Neural cell (in vitro differentiated cells): ENCODE data around the gene GRIK2.

ENCODE experiments used
- CTCF ChIP-seq: fragments of 450-650 bp; IDR thresholded peaks from 2 replicates; pipeline ENCODE4 v1.5.1; 2014; ENCODE audit warnings: antibody characterized with exemption, mild to moderate bottlenecking, moderate library complexity; ENCODE audit not compliant: poor library complexity, severe bottlenecking
- EP300 ChIP-seq: fragments of 450-650 bp; conservative IDR thresholded peaks from 2 replicates; pipeline ENCODE4 v1.6.1; 2014; ENCODE audit warnings: antibody characterized with exemption, mild to moderate bottlenecking, moderate library complexity; ENCODE audit not compliant: poor library complexity, severe bottlenecking
- EZH2 ChIP-seq: fragments of 200-600, 300-800 bp; shearing (Covaris generic), sonication (generic); IDR thresholded peaks from 2 replicates; pipeline ENCODE4 v1.6.1; 2014; ENCODE audit warnings: antibody characterized with exemption, low read length, borderline replicate concordance, mild to moderate bottlenecking; ENCODE audit not compliant: insufficient read depth, poor library complexity, severe bottlenecking
- MXI1 ChIP-seq: fragments of 450-650 bp; conservative IDR thresholded peaks from 2 replicates; pipeline ENCODE4 v1.6.1; 2014; ENCODE audit warnings: antibody characterized with exemption, mild to moderate bottlenecking; ENCODE audit not compliant: poor library complexity, severe bottlenecking
- POLR2AphosphoS5 ChIP-seq: IDR thresholded peaks from 2 replicates; pipeline ENCODE4 v1.6.1; 2012
- RAD21 ChIP-seq: fragments of 450-650 bp; conservative IDR thresholded peaks from 2 replicates; pipeline ENCODE4 v1.6.1; 2014; ENCODE audit warnings: antibody characterized with exemption, mild to moderate bottlenecking, moderate library complexity
- REST ChIP-seq: IDR thresholded peaks from 2 replicates; pipeline ENCODE4 v1.6.1; 2012; ENCODE audit warnings: borderline replicate concordance
- SMC3 ChIP-seq: fragments of 450-650 bp; conservative IDR thresholded peaks from 2 replicates; pipeline ENCODE4 v1.6.1; 2014; ENCODE audit warnings: antibody characterized with exemption, mild to moderate bottlenecking, moderate library complexity; ENCODE audit not compliant: poor library complexity
- TAF1 ChIP-seq: IDR thresholded peaks from 2 replicates; pipeline ENCODE4 v1.6.1; 2012; ENCODE audit warnings: low read depth

- TF ChIP-seq CTCF (no peak), POLR2AphosphoS5 (no peak), EP300 (no peak), EZH2 (no peak), RAD21 (no peak), MXI1 (no peak), TAF1 (no peak), SMC3 (no peak), REST (no peak)
Observed at GRCh38 chr6:101344885-101345284, 48.6 kb upstream of the GRIK2 start.
